Right hindlimb (tissue), 1 donor: ENCODE results near the gene NCBP2L.
A peak's percentile ranks its signal among the peaks of the same experiment; 100 is the strongest.
"Not testable (repeated sequence)": the region's sequence is repeated elsewhere in the genome, so short reads cannot be mapped to it uniquely, and the experiment has no call there.

Source experiments
- DNase-seq: peaks from one replicate; pipeline ENCODE4 v3.0.0-alpha.2; 2018

The NCBP2L gene

GRCh38 chrX:107753187-107753586 is 24.3 kb upstream of the NCBP2L start:
- DNase-seq = no peak

GRCh38 chrX:107755721-107756120 is 21.8 kb upstream of the NCBP2L start:
- no peak for DNase-seq

GRCh38 chrX:107758231-107758766 is 19.2 kb upstream of the NCBP2L start:
- DNase-seq = no peak

GRCh38 chrX:107760304-107761077 is 17.0 kb upstream of the NCBP2L start:
- DNase-seq = no peak

- DNase-seq = no peak
These were observed 13.9 kb upstream of the NCBP2L start for GRCh38 chrX:107763647-107764046.

GRCh38 chrX:107764845-107765608 is 12.5 kb upstream of the NCBP2L start:
- DNase-seq = no peak

- peak; percentile 53 for DNase-seq
These were observed 10.9 kb upstream of the NCBP2L start for GRCh38 chrX:107766470-107767150.

GRCh38 chrX:107768051-107768450 is 9.5 kb upstream of the NCBP2L start:
- DNase-seq = no peak

- no peak for DNase-seq
These were observed 7.8 kb upstream of the NCBP2L start for GRCh38 chrX:107769581-107770317.

GRCh38 chrX:107773206-107773605 is 4.3 kb upstream of the NCBP2L start:
- DNase-seq = no peak

GRCh38 chrX:107773906-107774435 is 3.6 kb upstream of the NCBP2L start:
- no peak for DNase-seq

GRCh38 chrX:107775000-107775733 is 2.4 kb upstream of the NCBP2L start:
- no peak for DNase-seq

- peak; percentile 80 for DNase-seq
These were observed 1.6 kb upstream of the NCBP2L start, which contains the start of gene TSC22D3 for GRCh38 chrX:107775734-107776511. Gene TSC22D3 (minus strand): TSS chrX:107775787. CDS start chrX:107775419, 368 bp downstream.

GRCh38 chrX:107776649-107777535 is 641 bp upstream of the NCBP2L start:
- peak; percentile 87 for DNase-seq

- DNase-seq = no peak
These were observed 3.0 kb downstream of the NCBP2L start for GRCh38 chrX:107780525-107780924.

- no peak for DNase-seq
These were observed 10.3 kb downstream of the NCBP2L start for GRCh38 chrX:107787827-107788226.

- DNase-seq = no peak
These were observed 26.9 kb downstream of the NCBP2L start for GRCh38 chrX:107804427-107804826.

- no peak for DNase-seq
These were observed 27.6 kb downstream of the NCBP2L start for GRCh38 chrX:107805179-107805578.

GRCh38 chrX:107810053-107810452 is 32.5 kb downstream of the NCBP2L start:
- DNase-seq = not testable (repeated sequence)
